ENCODE results near the gene RPTOR.
A peak's percentile ranks its signal among the peaks of the same experiment; 100 is the strongest.

The RPTOR gene

DNA sequence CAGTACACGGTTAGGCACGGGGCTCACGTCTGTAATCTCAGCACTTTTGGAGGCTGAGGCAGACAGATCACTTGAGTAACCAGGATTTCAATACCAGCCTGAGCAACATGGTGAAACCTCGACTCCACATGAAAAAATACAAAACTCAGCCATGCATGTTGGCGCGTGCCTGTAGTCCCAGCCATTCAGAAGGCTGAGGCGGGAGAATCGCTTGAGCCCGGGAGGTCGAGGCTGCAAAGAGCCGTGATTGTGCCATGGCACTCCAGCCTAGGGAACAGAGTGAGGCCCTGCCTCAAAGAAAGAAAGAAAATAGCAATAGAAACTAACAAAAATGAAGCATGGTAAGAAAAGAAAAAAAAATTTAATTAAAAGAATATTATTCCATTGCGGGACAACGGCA lies 319.0 kb downstream of the RPTOR start:
- no peak for TF ChIP-seq EZH2 (IDR thresholded peaks at IDR 0.05; ENCODE audit: borderline replicate concordance, low read depth, low read length, severe bottlenecking)
- TF ChIP-seq, protein P1, sequence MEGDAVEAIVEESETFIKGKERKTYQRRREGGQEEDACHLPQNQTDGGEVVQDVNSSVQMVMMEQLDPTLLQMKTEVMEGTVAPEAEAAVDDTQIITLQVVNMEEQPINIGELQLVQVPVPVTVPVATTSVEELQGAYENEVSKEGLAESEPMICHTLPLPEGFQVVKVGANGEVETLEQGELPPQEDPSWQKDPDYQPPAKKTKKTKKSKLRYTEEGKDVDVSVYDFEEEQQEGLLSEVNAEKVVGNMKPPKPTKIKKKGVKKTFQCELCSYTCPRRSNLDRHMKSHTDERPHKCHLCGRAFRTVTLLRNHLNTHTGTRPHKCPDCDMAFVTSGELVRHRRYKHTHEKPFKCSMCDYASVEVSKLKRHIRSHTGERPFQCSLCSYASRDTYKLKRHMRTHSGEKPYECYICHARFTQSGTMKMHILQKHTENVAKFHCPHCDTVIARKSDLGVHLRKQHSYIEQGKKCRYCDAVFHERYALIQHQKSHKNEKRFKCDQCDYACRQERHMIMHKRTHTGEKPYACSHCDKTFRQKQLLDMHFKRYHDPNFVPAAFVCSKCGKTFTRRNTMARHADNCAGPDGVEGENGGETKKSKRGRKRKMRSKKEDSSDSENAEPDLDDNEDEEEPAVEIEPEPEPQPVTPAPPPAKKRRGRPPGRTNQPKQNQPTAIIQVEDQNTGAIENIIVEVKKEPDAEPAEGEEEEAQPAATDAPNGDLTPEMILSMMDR (IDR thresholded peaks at IDR 0.05; ENCODE audit: borderline replicate concordance, extremely low read depth, low read length, poor library complexity, severe bottlenecking): no peak
- Histone ChIP-seq H3K27me3 (ENCODE audit: insufficient read depth, low read length, poor library complexity) (no peaks in the 10 kb centered on the region), H3K9me3 (ENCODE audit: insufficient read depth, low read length, severe bottlenecking) (no peaks in the 10 kb centered on the region), H4K20me1 (ENCODE audit: insufficient read depth, low read length) (no peaks in the 10 kb centered on the region), H3K27ac (ENCODE audit: low read length) (no peak overlapping the region), H3K36me3 (ENCODE audit: insufficient read depth, low read length) (peaks cover 23% of the 10 kb centered on the region), H3K4me2 (ENCODE audit: insufficient read depth, low read length) (no peak overlapping the region), H3K9ac (ENCODE audit: low read depth, low read length) (no peak overlapping the region), H3K4me3 (ENCODE audit: low read depth in 1 of 2, low read length in 2 of 2) (no peak overlapping the region), H2AFZ (ENCODE audit: low read depth, low read length) (no peak overlapping the region), H3K79me2 (ENCODE audit: insufficient read depth, low read length) (no peaks in the 10 kb centered on the region), H3K4me1 (ENCODE audit: insufficient read depth, low read length) (peaks cover 4% of the 10 kb centered on the region; the same call in 1 of the 2 replicates)
- no peak for ATAC-seq (ENCODE audit: insufficient read depth, low read depth)
- no peak for DNase-seq

GRCh38 chr17:80864751-80865150 lies 320.1 kb downstream of the RPTOR start:
- no peak for TF ChIP-seq EZH2 (IDR thresholded peaks at IDR 0.05; ENCODE audit: borderline replicate concordance, low read depth, low read length, severe bottlenecking)
- TF ChIP-seq, protein P1 (IDR thresholded peaks at IDR 0.05; ENCODE audit: borderline replicate concordance, extremely low read depth, low read length, poor library complexity, severe bottlenecking): no peak
- no peak overlapping the region for H3K4me3 ChIP-seq (ENCODE audit: low read depth in 1 of 2, low read length in 2 of 2)
- no peaks in the 10 kb centered on the region for H4K20me1 ChIP-seq (ENCODE audit: insufficient read depth, low read length)
- H3K79me2 ChIP-seq (ENCODE audit: insufficient read depth, low read length): no peaks in the 10 kb centered on the region
- ATAC-seq (ENCODE audit: insufficient read depth, low read depth): no peak
- DNase-seq: no peak
- H3K36me3 ChIP-seq (ENCODE audit: insufficient read depth, low read length): peaks cover 14% of the 10 kb centered on the region
- no peak overlapping the region for H3K4me2 ChIP-seq (ENCODE audit: insufficient read depth, low read length)
- no peaks in the 10 kb centered on the region for H3K27me3 ChIP-seq (ENCODE audit: insufficient read depth, low read length, poor library complexity)
- no peak overlapping the region for H3K27ac ChIP-seq (ENCODE audit: low read length)
- H2AFZ ChIP-seq (ENCODE audit: low read depth, low read length): no peak overlapping the region
- no peaks in the 10 kb centered on the region for H3K9me3 ChIP-seq (ENCODE audit: insufficient read depth, low read length, severe bottlenecking)
- H3K9ac ChIP-seq (ENCODE audit: low read depth, low read length): no peak overlapping the region
- H3K4me1 ChIP-seq (ENCODE audit: insufficient read depth, low read length): peaks cover 4% of the 10 kb centered on the region; the same call in 1 of the 2 replicates

GRCh38 chr17:80866050-80866793 lies 321.6 kb downstream of the RPTOR start:
- no peak overlapping the region for H2AFZ ChIP-seq (ENCODE audit: low read depth, low read length)
- no peak for TF ChIP-seq EZH2 (IDR thresholded peaks at IDR 0.05; ENCODE audit: borderline replicate concordance, low read depth, low read length, severe bottlenecking)
- TF ChIP-seq, protein P1 (IDR thresholded peaks at IDR 0.05; ENCODE audit: borderline replicate concordance, extremely low read depth, low read length, poor library complexity, severe bottlenecking): peak; percentile 80
- peak; percentile 84 for ATAC-seq (ENCODE audit: insufficient read depth, low read depth)
- no peaks in the 10 kb centered on the region for H3K9me3 ChIP-seq (ENCODE audit: insufficient read depth, low read length, severe bottlenecking)
- no peaks in the 10 kb centered on the region for H4K20me1 ChIP-seq (ENCODE audit: insufficient read depth, low read length)
- no peak overlapping the region for H3K4me3 ChIP-seq (ENCODE audit: low read depth in 1 of 2, low read length in 2 of 2)
- H3K36me3 ChIP-seq (ENCODE audit: insufficient read depth, low read length): peaks cover 13% of the 10 kb centered on the region
- no peak overlapping the region for H3K27ac ChIP-seq (ENCODE audit: low read length)
- H3K4me2 ChIP-seq (ENCODE audit: insufficient read depth, low read length): no peak overlapping the region
- H3K79me2 ChIP-seq (ENCODE audit: insufficient read depth, low read length): no peaks in the 10 kb centered on the region
- no peak overlapping the region for H3K9ac ChIP-seq (ENCODE audit: low read depth, low read length)
- peaks cover 4% of the 10 kb centered on the region; the same call in 1 of the 2 replicates for H3K4me1 ChIP-seq (ENCODE audit: insufficient read depth, low read length)
- no peaks in the 10 kb centered on the region for H3K27me3 ChIP-seq (ENCODE audit: insufficient read depth, low read length, poor library complexity)
- DNase-seq: peak; percentile 69
